HepG2 (cell line): ENCODE data around the gene PSMD12. TPM values are rescaled to one million over a fixed set of nuclear protein-coding genes. Genes with fewer than 3 reads are reported as not detected.

Experiments
- ATAC-seq: fragments of 200-7000 bp; cut with Tn5 transposase; 3 replicates; pipeline ENCODE4 v1.9.1; 2020; ENCODE audit warnings: mild to moderate bottlenecking, moderate library complexity
- BruUV-seq: library from RNA; stranded (reverse); fragments of 400-500 nt; replicated peaks from 2 replicates; lab custom pipeline; 2021; lab: Mats Ljungman, UMichigan
- CTCF ChIA-PET: fragments of 300-600 bp; formaldehyde crosslinking; extraction: SDS; loops from one replicate; lab custom pipeline; 2021; ENCODE audit warnings: low total read pairs, inconsistent platforms, low intra/inter-chr PET ratio; lab: Yijun Ruan, JAX
- POLR2A ChIA-PET: fragments of 350-600 bp; sonication (Branson Sonifier 250); formaldehyde crosslinking; loops from one replicate; lab custom pipeline; 2020; ENCODE audit warnings: antibody characterized with exemption, inconsistent platforms; lab: Yijun Ruan, JAX
- DNase-seq: peaks from one replicate; pipeline ENCODE4 v3.0.0-alpha.2; 2015; ENCODE audit warnings: low spot score
- FAIRE-seq: peaks from 3 replicates; lab custom pipeline; 2011; peaks lifted over from hg19 to GRCh38; lab: Jason Lieb, UNC
- H2AFZ ChIP-seq: one replicate; pipeline ENCODE4 v1.6.1; 2011; ENCODE audit warnings: low read length, inconsistent platforms
- H3K27ac ChIP-seq: fragments of 300-600 bp; 3 replicates; pipeline ENCODE4 v1.8.0; 2011; ENCODE audit warnings: mixed run types, mild to moderate bottlenecking, mixed read lengths, low read length, inconsistent platforms; ENCODE audit not compliant: insufficient read depth; ENCODE audit errors: extremely low read length
- H3K27me3 ChIP-seq, 2 experiments: fragments of 200-600 bp in 1 of 2; 2 replicates in 1 of 2; 3 replicates in 1 of 2; pipeline versions ENCODE4 v1.6.0 to v1.8.0; 2011; ENCODE audit warnings: low read length in 2 of 2, mild to moderate bottlenecking in 2 of 2, moderate library complexity in 2 of 2, inconsistent platforms in 1 of 2; ENCODE audit not compliant: insufficient read depth in 2 of 2, control insufficient read depth in 1 of 2
- H3K36me3 ChIP-seq, 2 experiments: fragments of 200-600 bp in 1 of 2; replicated peaks in 1 of 2; 2 replicates in 1 of 2; 3 replicates in 1 of 2; pipeline versions ENCODE4 v1.5.1 to v1.8.0; 2011; ENCODE audit warnings: low read length in 2 of 2, inconsistent platforms in 1 of 2; ENCODE audit not compliant: insufficient read depth in 2 of 2, control insufficient read depth in 1 of 2
- H3K4me1 ChIP-seq: 2 replicates; pipeline ENCODE4 v1.5.1; 2012; ENCODE audit warnings: low read length, inconsistent platforms; ENCODE audit not compliant: insufficient read depth
- H3K4me2 ChIP-seq: 2 replicates; pipeline ENCODE4 v1.6.0; 2011; ENCODE audit warnings: low read depth, low read length, inconsistent platforms
- H3K4me3 ChIP-seq, 3 experiments: fragments of 200-600 bp in 1 of 3; sonication (generic), shearing (Covaris generic) in 1 of 3; replicated peaks in 1 of 3; 2 replicates each; pipeline ENCODE4 v1.5.1; 2011 to 2016; ENCODE audit warnings: low read length in 3 of 3, inconsistent platforms in 2 of 3, low read depth in 2 of 3, mild to moderate bottlenecking in 2 of 3, control low read depth in 1 of 3, mixed read lengths in 1 of 3; ENCODE audit not compliant: insufficient read depth in 1 of 3
- H3K79me2 ChIP-seq: one replicate; pipeline ENCODE4 v1.6.1; 2011; ENCODE audit warnings: low read length, inconsistent platforms; ENCODE audit not compliant: insufficient read depth
- H3K9ac ChIP-seq: 2 replicates; pipeline ENCODE4 v1.6.0; 2011; ENCODE audit warnings: mild to moderate bottlenecking, low read depth, low read length, inconsistent platforms; ENCODE audit not compliant: insufficient read depth
- H3K9me3 ChIP-seq: 2 replicates; pipeline ENCODE4 v1.5.1; 2012; ENCODE audit warnings: mild to moderate bottlenecking, low read length
- H4K20me1 ChIP-seq: 2 replicates; pipeline ENCODE4 v1.6.0; 2011; ENCODE audit warnings: inconsistent platforms, mild to moderate bottlenecking, low read length, moderate library complexity; ENCODE audit not compliant: insufficient read depth
- CEBPZ ChIP-seq: IDR thresholded peaks from 2 replicates; pipeline ENCODE4 v1.6.1; 2012; ENCODE audit warnings: low read length, improper control_type of control experiment
- FOXO4 ChIP-seq: sonication (generic); formaldehyde crosslinking; conservative IDR thresholded peaks from 2 replicates; pipeline ENCODE4 v1.8.1; 2023; ENCODE audit warnings: missing genetic modification reagents
- PBX3 ChIP-seq: sonication (generic); formaldehyde crosslinking; IDR thresholded peaks from 2 replicates; pipeline ENCODE4 v1.8.1; 2023; ENCODE audit warnings: missing genetic modification reagents, inconsistent platforms, borderline replicate concordance
- THAP8 ChIP-seq: sonication (generic); formaldehyde crosslinking; IDR thresholded peaks from 2 replicates; pipeline ENCODE4 v1.5.1; 2020; ENCODE audit warnings: missing genetic modification reagents, mild to moderate bottlenecking, borderline replicate concordance
- WGBS: methylation state at CpG from one replicate; pipeline ENCODE4 v1.1.6; 2017; ENCODE audit warnings: low lambda C conversion rate; 5-methylcytosine and 5-hydroxymethylcytosine counted together
- in situ Hi-C: cut with HindIII; loops from 2 replicates; pipeline ENCODE4 v1.10.0; 2017; ENCODE audit warnings: low pct_unique_long_range_greater_than_20kb; ENCODE audit not compliant: extremely low pct_ligation_motif_present
- intact Hi-C: fragments of 100-400 bp; cut with micrococcal nuclease; formaldehyde crosslinking; loops from one replicate; pipeline ENCODE4 v1.10.0; 2022; ENCODE audit not compliant: unreplicated experiment
- polyA plus RNA-seq, 8 experiments: library from polyadenylated mRNA; depleted of rRNA in 3 of 8; stranded (reverse) in 7 of 8; unstranded in 1 of 8; fragments of >200 nt; fragmentation: Illumina TruSeq in 4 of 8; extraction: Trizol in 4 of 8; gene quantifications; 2 replicates each; pipeline versions ENCODE4 v1.2.1 to v1.2.3, GENCODE V29; 2011 to 2016; ENCODE audit warnings: low read depth in 4 of 8, missing spikeins in 1 of 8, mixed read lengths in 1 of 8; ENCODE audit not compliant: insufficient read depth in 1 of 8
- total RNA-seq, 5 experiments: library from RNA; depleted of rRNA; stranded (reverse); fragments of >200 nt; fragmentation: Illumina TruSeq; extraction: Trizol; gene quantifications; 2 replicates each; pipeline ENCODE4 v1.2.3, GENCODE V29; 2016; ENCODE audit warnings: low read depth in 1 of 5

PSMD12 gene
- total and polyA plus RNA-seq, 2 of the 13 experiments (the other 11 are each of a cell fraction or from before 2014, with no cell fraction given) = 27.4 to 71.7 TPM

GRCh38 chr17:67372751-67373150 is 6.4 kb upstream of the PSMD12 start:
- no peak for ATAC-seq
- BruUV-seq = no TSS peak
- Histone ChIP-seq H4K20me1 (no peaks in the 10 kb centered on the region), H3K27ac (no peak overlapping the region), H3K4me2 (no peak overlapping the region)
- WGBS = 86% methylated on average over 1 of the region's 1 CpG
- POLR2A ChIA-PET = no interaction called here
- TF ChIP-seq THAP8 (no peak), CEBPZ (no peak)
- TF ChIP-seq, all 625 proteins: peak for 0
- Histone ChIP-seq H3K4me3 (no peak overlapping the region), H3K27me3 (0 out of 5 replicates have a peak, but pooled peaks cover 0 to 6% of the 10 kb centered on the region in 2 experiments), H3K79me2 (no peaks in the 10 kb centered on the region), H2AFZ (no peak overlapping the region), H3K36me3 (no peaks in the 10 kb centered on the region), H3K4me1 (peaks cover 35% of the 10 kb centered on the region), H3K9ac (no peak overlapping the region), H3K9me3 (no peaks in the 10 kb centered on the region)
- DNase-seq (no peak), FAIRE-seq (no peak)
- in situ Hi-C loops (loop anchor here (10.0 kb wide), 1 partner anchor 232 kb away; no protein-coding TSS in a partner anchor), intact Hi-C loops (no loop called here)
- CTCF ChIA-PET = no interaction called here

- Histone ChIP-seq H3K79me2 (peaks cover 17% of the 10 kb centered on the region), H3K4me2 (peak overlapping the region; percentile 42), H3K9ac (no peak overlapping the region), H3K9me3 (no peaks in the 10 kb centered on the region), H4K20me1 (peaks cover 12% of the 10 kb centered on the region), H3K36me3 (no peaks in the 10 kb centered on the region), H3K4me3 (no peak overlapping the region), H3K4me1 (peaks cover 28% of the 10 kb centered on the region), H2AFZ (peak overlapping the region; percentile 58), H3K27ac (no peak overlapping the region), H3K27me3 (no peaks in the 10 kb centered on the region; a peak in 1 of 5 replicates)
- DNase-seq (no peak), FAIRE-seq (no peak), ATAC-seq (no peak)
- TF ChIP-seq FOXO4 (CRISPR knock-in tag) (0 out of 2 replicates have a peak, but pooled peaks have one; percentile 26), PBX3 (no peak)
- no TSS peak for BruUV-seq
- ChIA-PET POLR2A (no interaction called here), CTCF (no interaction called here)
- in situ Hi-C loops (loop anchor here (10.0 kb wide), 1 partner anchor 235 kb away; no protein-coding TSS in a partner anchor), intact Hi-C loops (loop anchor here (10.0 kb wide), 1 partner anchor 125 kb away; the partner anchor contains the start of gene HELZ)
Observed at GRCh38 chr17:67369676-67370075, 3.3 kb upstream of the PSMD12 start.
